H9 (cell line): ENCODE data around the gene PRR3. TPM values are rescaled to one million over a fixed set of nuclear protein-coding genes. Genes with fewer than 3 reads are reported as not detected.
"Not testable (repeated sequence)": the region's sequence is repeated elsewhere in the genome, so short reads cannot be mapped to it uniquely, and the experiment has no call there.

ENCODE experiments used
- DNase-seq: peaks from one replicate; pipeline ENCODE4 v3.0.0-alpha.2; 2017
- H2AFZ ChIP-seq: one replicate; pipeline ENCODE4 v1.6.1; 2013; ENCODE audit warnings: mild to moderate bottlenecking, low read length, control low read depth, moderate library complexity
- H2AK5ac ChIP-seq: 2 replicates; pipeline ENCODE4 v1.6.1; 2013; ENCODE audit warnings: low read length, control low read depth, mixed read lengths; ENCODE audit not compliant: insufficient read length
- H2BK120ac ChIP-seq: one replicate; pipeline ENCODE4 v1.6.1; 2013; ENCODE audit warnings: low read depth, mild to moderate bottlenecking, low read length, control low read depth, inconsistent platforms; ENCODE audit not compliant: poor library complexity, severe bottlenecking
- H2BK12ac ChIP-seq: 2 replicates; pipeline ENCODE4 v1.6.1; 2013; ENCODE audit warnings: low read length, control low read depth, mixed read lengths, low read depth; ENCODE audit not compliant: insufficient read length
- H2BK15ac ChIP-seq: 2 replicates; pipeline ENCODE4 v1.6.1; 2013; ENCODE audit warnings: low read depth, low read length, control low read depth
- H2BK20ac ChIP-seq: one replicate; pipeline ENCODE4 v1.6.1; 2013; ENCODE audit warnings: low read depth, mild to moderate bottlenecking, low read length, control low read depth, inconsistent platforms; ENCODE audit not compliant: poor library complexity, severe bottlenecking
- H2BK5ac ChIP-seq: 2 replicates; pipeline ENCODE4 v1.6.1; 2013; ENCODE audit warnings: low read length, control low read depth, mixed read lengths; ENCODE audit not compliant: insufficient read length
- H3K14ac ChIP-seq: 2 replicates; pipeline ENCODE4 v1.6.1; 2013; ENCODE audit warnings: low read length, control low read depth; ENCODE audit not compliant: insufficient read depth
- H3K18ac ChIP-seq: 2 replicates; pipeline ENCODE4 v1.6.1; 2013; ENCODE audit warnings: low read depth, mild to moderate bottlenecking, mixed read lengths, low read length, control low read depth; ENCODE audit not compliant: insufficient read length
- H3K23ac ChIP-seq: 2 replicates; pipeline ENCODE4 v1.6.1; 2013; ENCODE audit warnings: low read length, control low read depth, mixed read lengths, low read depth; ENCODE audit not compliant: insufficient read length
- H3K23me2 ChIP-seq: 2 replicates; pipeline ENCODE4 v1.6.1; 2013; ENCODE audit warnings: low read depth, mild to moderate bottlenecking, mixed read lengths, low read length, control low read depth; ENCODE audit not compliant: insufficient read length, poor library complexity, severe bottlenecking
- H3K27ac ChIP-seq: 2 replicates; pipeline ENCODE4 v1.5.1; 2013; ENCODE audit warnings: low read length, control low read depth, mixed read lengths, low read depth; ENCODE audit not compliant: insufficient read length
- H3K27me3 ChIP-seq: 2 replicates; pipeline ENCODE4 v1.6.1; 2013; ENCODE audit warnings: low read length, control low read depth, inconsistent platforms; ENCODE audit not compliant: insufficient read depth
- H3K4ac ChIP-seq: 2 replicates; pipeline ENCODE4 v1.6.1; 2013; ENCODE audit warnings: low read depth, mild to moderate bottlenecking, control low read depth, inconsistent platforms, low read length, moderate library complexity
- H3K4me1 ChIP-seq: 2 replicates; pipeline ENCODE4 v1.6.1; 2013; ENCODE audit warnings: low read length, control low read depth, inconsistent platforms; ENCODE audit not compliant: insufficient read depth
- H3K4me2 ChIP-seq: 2 replicates; pipeline ENCODE4 v1.6.1; 2013; ENCODE audit warnings: low read length, control low read depth, mixed read lengths; ENCODE audit not compliant: insufficient read length, insufficient read depth
- H3K56ac ChIP-seq: 2 replicates; pipeline ENCODE4 v1.6.1; 2013; ENCODE audit warnings: low read depth, mild to moderate bottlenecking, mixed read lengths, low read length, control low read depth; ENCODE audit not compliant: insufficient read length
- H3K79me1 ChIP-seq: 2 replicates; pipeline ENCODE4 v1.6.1; 2013; ENCODE audit warnings: low read depth, mild to moderate bottlenecking, moderate library complexity, low read length, control low read depth, inconsistent platforms; ENCODE audit not compliant: insufficient read depth, poor library complexity, severe bottlenecking
- H3K79me2 ChIP-seq: 2 replicates; pipeline ENCODE4 v1.6.1; 2013; ENCODE audit warnings: low read length, control low read depth, inconsistent platforms; ENCODE audit not compliant: insufficient read depth
- H3K9ac ChIP-seq: 2 replicates; pipeline ENCODE4 v1.6.1; 2013; ENCODE audit warnings: low read length, control low read depth, mixed read lengths; ENCODE audit not compliant: insufficient read length; ENCODE audit errors: extremely low read depth
- H3K9me3 ChIP-seq: one replicate; pipeline ENCODE4 v1.6.1; 2013; ENCODE audit warnings: low read depth, low read length, inconsistent platforms; ENCODE audit not compliant: control insufficient read depth
- H3T11ph ChIP-seq: one replicate; pipeline ENCODE4 v1.6.1; 2013; ENCODE audit warnings: mild to moderate bottlenecking, low read length, control low read depth, inconsistent platforms
- H4K20me1 ChIP-seq: one replicate; pipeline ENCODE4 v1.6.1; 2013; ENCODE audit not compliant: control insufficient read depth, insufficient read length, insufficient read depth
- H4K5ac ChIP-seq: 2 replicates; pipeline ENCODE4 v1.6.1; 2013; ENCODE audit warnings: low read depth, mild to moderate bottlenecking, mixed read lengths, low read length, control low read depth; ENCODE audit not compliant: insufficient read length
- H4K8ac ChIP-seq: replicated peaks from 2 replicates; pipeline ENCODE4 v1.6.1; 2013; ENCODE audit warnings: low read length, control low read depth, mixed read lengths, low read depth; ENCODE audit not compliant: insufficient read length
- H4K91ac ChIP-seq: 2 replicates; pipeline ENCODE4 v1.6.1; 2013; ENCODE audit warnings: low read depth, mild to moderate bottlenecking, moderate library complexity, mixed read lengths, low read length, control low read depth; ENCODE audit not compliant: insufficient read length
- H3K27ac Mint-ChIP-seq, 3 experiments: 2 replicates in 2 of 3; 3 replicates in 1 of 3; pipeline ENCODE4 v1.8.0; 2020 to 2021; ENCODE audit warnings: mixed read lengths in 3 of 3, mild to moderate bottlenecking in 1 of 3, moderate library complexity in 1 of 3
- H3K27me3 Mint-ChIP-seq: 2 replicates; pipeline ENCODE4 v1.8.0; 2021; ENCODE audit warnings: low read depth, mild to moderate bottlenecking, moderate library complexity, mixed read lengths
- H3K36me3 Mint-ChIP-seq, 3 experiments: 2 replicates in 2 of 3; 3 replicates in 1 of 3; pipeline ENCODE4 v1.8.0; 2020 to 2021; ENCODE audit warnings: low read depth in 3 of 3, mixed read lengths in 3 of 3; ENCODE audit not compliant: insufficient read depth in 1 of 3
- H3K4me1 Mint-ChIP-seq, 2 experiments: 2 replicates each; pipeline ENCODE4 v1.8.0; 2020; ENCODE audit warnings: mixed read lengths in 2 of 2
- H3K4me3 Mint-ChIP-seq, 2 experiments: 2 replicates in 1 of 2; 3 replicates in 1 of 2; pipeline ENCODE4 v1.8.0; 2020 to 2021; ENCODE audit warnings: mild to moderate bottlenecking in 2 of 2, mixed read lengths in 2 of 2, moderate library complexity in 1 of 2
- H3K9me3 Mint-ChIP-seq, 2 experiments: 2 replicates in 1 of 2; 3 replicates in 1 of 2; pipeline ENCODE4 v1.8.0; 2020; ENCODE audit warnings: mild to moderate bottlenecking in 2 of 2, mixed read lengths in 2 of 2, moderate library complexity in 1 of 2
- WGBS: extraction: QIAGEN DNeasy Blood & Tissue Kit; methylation state at CpG from one replicate; pipeline ENCODE4 v1.1.7; 2013; ENCODE audit warnings: missing lambda C conversion rate, low lambda C conversion rate, mixed read lengths; ENCODE audit not compliant: insufficient read length; ENCODE audit errors: extremely low coverage; 5-methylcytosine and 5-hydroxymethylcytosine counted together
- total RNA-seq: library from RNA; stranded (reverse); gene quantifications from 2 replicates; pipeline ENCODE4 v1.2.1, GENCODE V29; 2021

PRR3 gene
- total RNA-seq, 1 experiment from 2014 or later = 17.0 TPM

DNA sequence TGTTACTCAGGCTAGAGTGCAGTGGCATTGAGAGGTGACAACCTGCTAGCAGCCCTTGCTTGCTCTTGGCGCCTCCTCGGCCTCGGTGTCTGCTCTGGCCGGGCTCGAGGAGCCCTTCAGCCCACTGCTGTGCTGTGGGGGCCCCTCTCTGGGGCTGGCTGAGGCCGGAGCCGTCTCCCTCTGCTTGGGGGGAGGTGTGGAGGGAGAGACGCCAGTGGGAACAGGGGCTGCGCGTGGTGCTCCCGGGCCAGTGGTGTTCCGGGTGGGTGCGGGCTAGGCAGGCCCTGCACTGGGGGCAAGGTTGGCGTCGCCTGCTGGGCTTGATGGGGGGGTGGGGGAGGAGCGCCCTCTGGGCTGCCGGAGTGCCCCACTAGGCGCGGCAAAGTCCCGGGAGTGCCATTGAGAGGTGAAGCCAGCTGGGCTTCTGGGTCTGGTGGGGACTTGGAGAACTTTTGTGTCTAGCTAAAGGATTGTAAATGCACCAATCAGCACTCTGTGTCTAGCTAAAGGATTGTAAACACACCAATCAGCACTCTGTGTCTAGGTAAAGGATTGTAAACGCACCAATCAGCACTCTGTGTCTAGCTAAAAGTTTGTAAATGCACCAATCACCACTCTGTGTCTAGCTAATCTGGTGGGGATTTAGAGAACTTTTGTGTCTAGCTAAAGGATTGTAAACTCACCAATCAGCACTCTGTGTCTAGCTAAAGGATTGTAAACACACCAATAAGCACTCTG is 39.2 kb upstream of the PRR3 start:
- H3K14ac ChIP-seq, H3K4me2 ChIP-seq, H2BK12ac ChIP-seq, H2AFZ ChIP-seq, H3K27ac ChIP-seq, H2AK5ac ChIP-seq, H3K9ac ChIP-seq, H3K9me3 ChIP-seq, H3K23me2 ChIP-seq, H3K56ac ChIP-seq, H3K79me1 ChIP-seq, H3K27me3 ChIP-seq, H3K4ac ChIP-seq, DNase-seq, H3K18ac ChIP-seq, H3T11ph ChIP-seq, H4K8ac ChIP-seq, H3K27ac Mint-ChIP-seq, H3K4me1 ChIP-seq, H4K5ac ChIP-seq, H4K20me1 ChIP-seq, H3K23ac ChIP-seq, H4K91ac ChIP-seq, H2BK120ac ChIP-seq, H3K79me2 ChIP-seq, H2BK5ac ChIP-seq, H3K4me3 Mint-ChIP-seq, H2BK20ac ChIP-seq, H2BK15ac ChIP-seq, H3K36me3 Mint-ChIP-seq: not testable (repeated sequence)
- Mint-ChIP-seq H3K9me3 (peaks cover 5 to 11% of the 10 kb centered on the region in 2 experiments; a peak in 4 of 5 replicates), H3K4me1 (peaks cover 13 to 16% of the 10 kb centered on the region in 2 experiments), H3K27me3 (peaks cover 19% of the 10 kb centered on the region)
- no CpG with 5 or more reads among the region's 21 CpGs for WGBS

DNA sequence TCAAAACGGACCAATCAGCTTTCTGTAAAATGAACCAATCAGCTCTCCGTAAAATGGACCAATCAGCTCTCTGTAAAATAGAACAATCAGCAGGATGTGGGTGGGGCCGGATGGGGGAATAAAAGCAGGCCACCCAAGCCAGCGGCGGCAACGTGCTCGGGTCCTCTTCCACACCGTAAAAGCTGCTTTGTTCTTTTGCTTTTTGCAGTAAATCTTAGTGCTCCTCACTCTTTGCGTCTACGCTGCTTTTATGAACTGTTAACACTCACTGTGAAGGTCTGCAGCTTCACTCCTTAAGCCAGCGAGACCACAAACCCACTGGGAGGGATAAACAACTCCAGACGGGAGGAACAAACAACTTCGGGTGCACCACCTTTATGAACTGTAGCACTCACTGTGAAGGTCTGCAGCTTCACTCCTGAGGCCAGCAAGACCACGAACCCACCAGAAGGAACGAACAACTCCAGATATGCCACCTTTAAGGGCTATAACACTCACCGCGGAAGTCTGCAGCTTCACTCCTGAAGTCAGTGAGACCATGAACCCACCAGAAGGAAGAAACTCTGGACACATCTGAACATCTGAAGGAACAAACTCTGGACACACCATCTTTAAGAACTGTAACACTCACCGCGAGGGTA is 38.5 kb upstream of the PRR3 start:
- H3K27ac ChIP-seq, H2BK12ac ChIP-seq, H3K36me3 Mint-ChIP-seq, H3K4me2 ChIP-seq, DNase-seq, H3K14ac ChIP-seq, H3K9ac ChIP-seq, H2BK120ac ChIP-seq, H4K91ac ChIP-seq, H3K27me3 ChIP-seq, H2BK5ac ChIP-seq, H2BK20ac ChIP-seq, H4K20me1 ChIP-seq, H3K79me2 ChIP-seq, H3K4me3 Mint-ChIP-seq, H3K4me1 ChIP-seq, H3T11ph ChIP-seq, H3K56ac ChIP-seq, H2BK15ac ChIP-seq, H3K23ac ChIP-seq, H2AFZ ChIP-seq, H3K27ac Mint-ChIP-seq, H3K18ac ChIP-seq, H4K8ac ChIP-seq, H2AK5ac ChIP-seq, H4K5ac ChIP-seq, H3K23me2 ChIP-seq, H3K79me1 ChIP-seq, H3K4ac ChIP-seq, H3K9me3 ChIP-seq: not testable (repeated sequence)
- peaks cover 26% of the 10 kb centered on the region for H3K27me3 Mint-ChIP-seq
- peaks cover 13 to 16% of the 10 kb centered on the region in 2 experiments for H3K4me1 Mint-ChIP-seq
- no CpG with 5 or more reads among the region's 19 CpGs for WGBS
- H3K9me3 Mint-ChIP-seq = peaks cover 5 to 11% of the 10 kb centered on the region in 2 experiments; a peak in 4 of 5 replicates
